ENCODE results near the gene PBX3. TPM values are rescaled to one million over a fixed set of nuclear protein-coding genes. Genes with fewer than 3 reads are reported as not detected.

Gene PBX3
- total RNA-seq, 2 experiments from 2014 or later = 40.8 to 54.6 TPM

GRCh38 chr9:125999504-125999881, 252.3 kb downstream of the PBX3 start:
- Histone ChIP-seq H3K4me2 (ENCODE audit: low read length) (no peak overlapping the region), H3K9me3 (ENCODE audit: low read length) (no peaks in the 10 kb centered on the region), H3K4me3 (ENCODE audit: low read depth, low read length, poor library complexity, severe bottlenecking) (no peak overlapping the region), H3K36me3 (ENCODE audit: insufficient read depth, low read length) (no peaks in the 10 kb centered on the region), H3K9me2 (ENCODE audit: insufficient read depth, low read length) (no peaks in the 10 kb centered on the region), H2AFZ (ENCODE audit: low read length) (no peak overlapping the region), H3K4me1 (ENCODE audit: insufficient read depth, low read length, poor library complexity, severe bottlenecking) (no peaks in the 10 kb centered on the region), H3K79me2 (ENCODE audit: insufficient read depth, low read depth, low read length) (no peaks in the 10 kb centered on the region), H3K27ac (ENCODE audit: low read depth, low read length, poor library complexity, severe bottlenecking) (no peak overlapping the region), H4K20me1 (ENCODE audit: insufficient read depth, low read length) (no peaks in the 10 kb centered on the region)
- ChIA-PET POLR2A (no interaction called here), CTCF (ENCODE audit: unreplicated experiment) (no interaction called here)
- no TSS peak for BruUV-seq (replicated peaks)
- intact Hi-C loops (cut with micrococcal nuclease; ENCODE audit: unreplicated experiment) = no loop called here
- TF ChIP-seq EZH2phosphoT487 (IDR thresholded peaks at IDR 0.05; ENCODE audit: borderline replicate concordance, low read depth, low read length) (no peak), CTCF (conservative IDR thresholded peaks at IDR 0.05; ENCODE audit: low read length) (no peak)
- DNase-seq (ENCODE audit: low spot score) = no peak

- no TSS peak for BruUV-seq (replicated peaks)
- no peaks in the 10 kb centered on the region for H4K20me1 ChIP-seq (ENCODE audit: insufficient read depth, low read length)
- intact Hi-C loops (cut with micrococcal nuclease; ENCODE audit: unreplicated experiment) = no loop called here
- H3K4me1 ChIP-seq (ENCODE audit: insufficient read depth, low read length, poor library complexity, severe bottlenecking) = no peaks in the 10 kb centered on the region
- ChIA-PET POLR2A (no interaction called here), CTCF (ENCODE audit: unreplicated experiment) (no interaction called here)
- H3K9me3 ChIP-seq (ENCODE audit: low read length) = no peaks in the 10 kb centered on the region
- no peak overlapping the region for H3K4me3 ChIP-seq (ENCODE audit: low read depth, low read length, poor library complexity, severe bottlenecking)
- no peak for DNase-seq (ENCODE audit: low spot score)
- H3K27ac ChIP-seq (ENCODE audit: low read depth, low read length, poor library complexity, severe bottlenecking) = no peak overlapping the region
- no peaks in the 10 kb centered on the region for H3K36me3 ChIP-seq (ENCODE audit: insufficient read depth, low read length)
- TF ChIP-seq EZH2phosphoT487 (IDR thresholded peaks at IDR 0.05; ENCODE audit: borderline replicate concordance, low read depth, low read length) (no peak), CTCF (conservative IDR thresholded peaks at IDR 0.05; ENCODE audit: low read length) (no peak)
- no peaks in the 10 kb centered on the region for H3K9me2 ChIP-seq (ENCODE audit: insufficient read depth, low read length)
- H3K79me2 ChIP-seq (ENCODE audit: insufficient read depth, low read depth, low read length) = no peaks in the 10 kb centered on the region
- no peak overlapping the region for H3K4me2 ChIP-seq (ENCODE audit: low read length)
- H2AFZ ChIP-seq (ENCODE audit: low read length) = no peak overlapping the region
Observed at GRCh38 chr9:126000256-126000655, 253.1 kb downstream of the PBX3 start.

- H3K4me1 ChIP-seq (ENCODE audit: insufficient read depth, low read length, poor library complexity, severe bottlenecking) = no peaks in the 10 kb centered on the region
- no peaks in the 10 kb centered on the region for H4K20me1 ChIP-seq (ENCODE audit: insufficient read depth, low read length)
- BruUV-seq (replicated peaks) = no TSS peak
- no peak overlapping the region for H2AFZ ChIP-seq (ENCODE audit: low read length)
- no peaks in the 10 kb centered on the region for H3K9me2 ChIP-seq (ENCODE audit: insufficient read depth, low read length)
- ChIA-PET POLR2A (no interaction called here), CTCF (ENCODE audit: unreplicated experiment) (interaction anchor here (0.5 kb wide), 1 partner anchor 511 kb away, joined by 3 read pairs; no protein-coding TSS in a partner anchor)
- no peak for TF ChIP-seq CTCF (conservative IDR thresholded peaks at IDR 0.05; ENCODE audit: low read length)
- TF ChIP-seq EZH2phosphoT487 (IDR thresholded peaks at IDR 0.05; ENCODE audit: borderline replicate concordance, low read depth, low read length) = no peak
- H3K9me3 ChIP-seq (ENCODE audit: low read length) = no peaks in the 10 kb centered on the region
- no peaks in the 10 kb centered on the region for H3K79me2 ChIP-seq (ENCODE audit: insufficient read depth, low read depth, low read length)
- no peak for DNase-seq (ENCODE audit: low spot score)
- H3K4me2 ChIP-seq (ENCODE audit: low read length) = no peak overlapping the region
- intact Hi-C loops (cut with micrococcal nuclease; ENCODE audit: unreplicated experiment) = no loop called here
- no peak overlapping the region for H3K27ac ChIP-seq (ENCODE audit: low read depth, low read length, poor library complexity, severe bottlenecking)
- H3K36me3 ChIP-seq (ENCODE audit: insufficient read depth, low read length) = no peaks in the 10 kb centered on the region
- no peak overlapping the region for H3K4me3 ChIP-seq (ENCODE audit: low read depth, low read length, poor library complexity, severe bottlenecking)
Observed at GRCh38 chr9:126000731-126001580, 253.8 kb downstream of the PBX3 start.

All from OCI-LY7 (cell line).